BJ (cell line): ENCODE data around the gene BACE1-AS. TPM values are rescaled to one million over a fixed set of nuclear protein-coding genes. Genes with fewer than 3 reads are reported as not detected.
"Not testable (repeated sequence)": the region's sequence is repeated elsewhere in the genome, so short reads cannot be mapped to it uniquely, and the experiment has no call there.

Source experiments
- CTCF ChIA-PET: fragments of 350-600 bp; formaldehyde crosslinking; extraction: SDS; loops from one replicate; lab custom pipeline; 2021; ENCODE audit warnings: antibody characterized with exemption, inconsistent platforms; lab: Yijun Ruan, JAX
- POLR2A ChIA-PET: fragments of 300-600 bp; sonication (Branson Sonifier 250); formaldehyde crosslinking; extraction: SDS; loops from one replicate; lab custom pipeline; 2021; ENCODE audit warnings: antibody characterized with exemption; lab: Charles Lee
- DNase-seq: peaks from one replicate; pipeline ENCODE4 v3.0.0-alpha.2; 2011; ENCODE audit warnings: low read depth
- H3K27me3 ChIP-seq: 2 replicates; pipeline ENCODE4 v1.6.0; 2011; ENCODE audit warnings: low read length; ENCODE audit not compliant: control insufficient read depth, insufficient read depth
- H3K36me3 ChIP-seq: 2 replicates; pipeline ENCODE4 v1.5.1; 2011; ENCODE audit warnings: low read length; ENCODE audit not compliant: control insufficient read depth, insufficient read depth
- H3K4me3 ChIP-seq: 2 replicates; pipeline ENCODE4 v1.5.1; 2011; ENCODE audit warnings: low read depth, mild to moderate bottlenecking, control low read depth, low read length
- CTCF ChIP-seq: IDR thresholded peaks from 2 replicates; pipeline ENCODE4 v1.5.1; 2011; ENCODE audit warnings: low read depth, mild to moderate bottlenecking, control low read depth, inconsistent platforms, low read length, moderate library complexity; ENCODE audit not compliant: insufficient read depth
- polyA plus RNA-seq: library from polyadenylated mRNA; depleted of rRNA; stranded (reverse); fragments of >200 nt; gene quantifications from 2 replicates; pipeline ENCODE4 v1.2.3, GENCODE V29; 2011

Gene BACE1-AS
- polyA plus RNA-seq, 1 experiment: 3.4 TPM

- POLR2A ChIA-PET: no interaction called here
- CTCF ChIA-PET: interaction anchor here (1.0 kb wide), 1 partner anchor 30 kb away, joined by 3 read pairs; no protein-coding TSS in a partner anchor
- TF ChIP-seq CTCF: no peak
- Histone ChIP-seq H3K27me3 (no peaks in the 10 kb centered on the region), H3K4me3 (no peak overlapping the region), H3K36me3 (peaks cover 1% of the 10 kb centered on the region; the same call in 1 of the 2 replicates)
- DNase-seq: no peak
Measured at GRCh38 chr11:117256573-117256972, 34.6 kb upstream of the BACE1-AS start.

GRCh38 chr11:117258576-117258975, 32.6 kb upstream of the BACE1-AS start:
- Histone ChIP-seq H3K27me3 (no peaks in the 10 kb centered on the region), H3K4me3 (no peak overlapping the region), H3K36me3 (peaks cover 1% of the 10 kb centered on the region; the same call in 1 of the 2 replicates)
- POLR2A ChIA-PET: no interaction called here
- DNase-seq: no peak
- CTCF ChIA-PET: no interaction called here
- no peak for TF ChIP-seq CTCF

- Histone ChIP-seq H3K27me3 (no peaks in the 10 kb centered on the region), H3K36me3 (peaks cover 1% of the 10 kb centered on the region; the same call in 1 of the 2 replicates), H3K4me3 (no peak overlapping the region)
- TF ChIP-seq CTCF: no peak
- ChIA-PET CTCF (no interaction called here), POLR2A (no interaction called here)
- peak; percentile 71 for DNase-seq
Measured at GRCh38 chr11:117259417-117259816, 31.7 kb upstream of the BACE1-AS start.

GRCh38 chr11:117264624-117265323, 26.4 kb upstream of the BACE1-AS start:
- DNase-seq, H3K36me3 ChIP-seq, CTCF ChIA-PET, POLR2A ChIA-PET, H3K4me3 ChIP-seq, H3K27me3 ChIP-seq: not testable (repeated sequence)

GRCh38 chr11:117265745-117266144, 25.4 kb upstream of the BACE1-AS start:
- no peak overlapping the region for H3K4me3 ChIP-seq
- no peak for TF ChIP-seq CTCF
- DNase-seq: no peak
- no peaks in the 10 kb centered on the region; the same call in 1 of the 2 replicates for H3K36me3 ChIP-seq
- H3K27me3 ChIP-seq: no peaks in the 10 kb centered on the region
- CTCF ChIA-PET: interaction anchor here (1.0 kb wide), 1 partner anchor 38 kb away, joined by 3 read pairs; no protein-coding TSS in a partner anchor
- POLR2A ChIA-PET: no interaction called here
